Lung (tissue), 12 donors: Measurements from ENCODE around the gene RBM26. TPM values are rescaled to one million over a fixed set of nuclear protein-coding genes. Genes with fewer than 3 reads are reported as not detected.

Experiments used
- ATAC-seq: fragments of 200-7000 bp; cut with Tn5 transposase; one replicate; pipeline ENCODE4 v1.9.1; 2020; ENCODE audit warnings: moderate number of reproducible peaks; ENCODE audit not compliant: insufficient read depth, low FRiP score
- DNase-seq, 3 donors: peaks; one replicate each; pipeline ENCODE4 v3.0.0-alpha.2; 2013 to 2017
- H3K27ac ChIP-seq, 2 donors: one replicate each; pipeline ENCODE4 v1.5.1; 2013; ENCODE audit warnings: mild to moderate bottlenecking in 2 of 2, moderate library complexity in 2 of 2, control low read depth in 1 of 2, inconsistent platforms in 1 of 2, low read depth in 1 of 2, low read length in 1 of 2
- H3K27me3 ChIP-seq, 3 donors: one replicate each; pipeline ENCODE4 v1.5.1; 2013; ENCODE audit warnings: low read length in 2 of 3; ENCODE audit not compliant: control insufficient read depth in 3 of 3, insufficient read depth in 3 of 3
- H3K36me3 ChIP-seq, 4 donors: one replicate each; pipeline ENCODE4 v1.5.1; 2013; ENCODE audit warnings: low read length in 4 of 4, mild to moderate bottlenecking in 1 of 4, moderate library complexity in 1 of 4; ENCODE audit not compliant: control insufficient read depth in 4 of 4, insufficient read depth in 4 of 4
- H3K4me1 ChIP-seq, 5 donors: one replicate each; pipeline ENCODE4 v1.5.1; 2013; ENCODE audit warnings: low read length in 5 of 5, mild to moderate bottlenecking in 2 of 5, moderate library complexity in 1 of 5; ENCODE audit not compliant: control insufficient read depth in 5 of 5, insufficient read depth in 5 of 5
- H3K4me3 ChIP-seq: one replicate; pipeline ENCODE4 v1.5.1; 2013; ENCODE audit warnings: mild to moderate bottlenecking, control low read depth, moderate library complexity
- H3K9ac ChIP-seq, 2 donors: one replicate each; pipeline ENCODE4 v1.5.1; 2013; ENCODE audit warnings: low read length in 2 of 2, control low read depth in 1 of 2; ENCODE audit not compliant: insufficient read depth in 1 of 2
- H3K9me3 ChIP-seq, 4 donors: one replicate each; pipeline ENCODE4 v1.5.1; 2013; ENCODE audit warnings: low read length in 3 of 4, mild to moderate bottlenecking in 1 of 4, moderate library complexity in 1 of 4; ENCODE audit not compliant: control insufficient read depth in 4 of 4, insufficient read depth in 3 of 4
- CTCF ChIP-seq: IDR thresholded peaks from 2 replicates; pipeline ENCODE4 v1.5.1; 2012; ENCODE audit warnings: mild to moderate bottlenecking; ENCODE audit errors: control extremely low read depth, extremely low read depth
- WGBS, 2 donors: extraction: QIAGEN DNeasy Blood & Tissue Kit; methylation state at CpG; one replicate each; pipeline ENCODE4 v1.1.7; 2013; 5-methylcytosine and 5-hydroxymethylcytosine counted together
- polyA plus RNA-seq, 2 donors: library from polyadenylated mRNA; stranded (reverse); fragments of 200-250 nt; gene quantifications; one replicate each; pipeline ENCODE4 v1.2.1, GENCODE V29; 2013
- total RNA-seq, 2 donors: library from RNA; depleted of rRNA in 1 of 2; stranded (reverse); fragments of >200 nt in 1 of 2; gene quantifications; one replicate each; pipeline ENCODE4 v1.2.1, GENCODE V29; 2014 to 2021
- donor health status: control.
- donor health status: control.
- donor health status: Bipolar disorder and iron deficiency.
- donor health status: healthy.
- donor health status: DM: yes; HTN: yes; CAD: no.

RBM26 gene
- total and polyA plus RNA-seq, 4 donors, result 12.9 to 91.8 (median 32.3) TPM

- no peak for TF ChIP-seq CTCF
- no peak overlapping the region for H3K27ac ChIP-seq
- no peak overlapping the region for H3K9ac ChIP-seq
- H3K9me3 ChIP-seq, result no peaks in the 10 kb centered on the region
- 98 to 100% methylated on average over 1 of the region's 1 CpG for WGBS, 2 donors
- no peaks in the 10 kb centered on the region for H3K27me3 ChIP-seq
- DNase-seq, result no peak
- H3K4me1 ChIP-seq, result peaks cover 0 to 2% (median 0%) of the 10 kb centered on the region in 5 donors
- H3K36me3 ChIP-seq, result peaks cover 0 to 4% (median 0%) of the 10 kb centered on the region in 4 donors
- ATAC-seq, result no peak
- H3K4me3 ChIP-seq, result no peak overlapping the region
Measured at GRCh38 chr13:79419365-79419764, 13.3 kb upstream of the RBM26 start.

- Histone ChIP-seq H3K27me3 (no peaks in the 10 kb centered on the region), H3K27ac (no peak overlapping the region), H3K9ac (no peak overlapping the region), H3K4me3 (no peak overlapping the region), H3K9me3 (no peaks in the 10 kb centered on the region), H3K36me3 (peaks cover 0 to 9% (median 0%) of the 10 kb centered on the region in 4 donors), H3K4me1 (peaks cover 0 to 2% (median 0%) of the 10 kb centered on the region in 5 donors)
- TF ChIP-seq CTCF, result no peak
- DNase-seq, result no peak
- no peak for ATAC-seq
Measured at GRCh38 chr13:79417741-79418140, 11.7 kb upstream of the RBM26 start.

- no peak for TF ChIP-seq CTCF
- peak; percentile 62 for ATAC-seq
- Histone ChIP-seq H3K36me3 (peaks cover 0 to 9% (median 0%) of the 10 kb centered on the region in 4 donors), H3K9ac (no peak overlapping the region), H3K27me3 (no peaks in the 10 kb centered on the region), H3K9me3 (no peaks in the 10 kb centered on the region), H3K4me1 (peaks cover 0 to under 1% (median 0%) of the 10 kb centered on the region in 5 donors), H3K4me3 (no peak overlapping the region), H3K27ac (no peak overlapping the region)
- DNase-seq, result no peak
- WGBS, 2 donors, result 85 to 96% methylated on average over 3 of the region's 3 CpGs
Measured at GRCh38 chr13:79413521-79413920, 7.5 kb upstream of the RBM26 start.

GRCh38 chr13:79409828-79410227 lies 3.8 kb upstream of the RBM26 start:
- ATAC-seq (no peak), DNase-seq (no peak)
- WGBS, 2 donors, result 64 to 69% methylated on average over 4 of the region's 4 CpGs
- Histone ChIP-seq H3K36me3 (peaks cover 0 to 6% (median 3%) of the 10 kb centered on the region in 4 donors), H3K4me1 (peaks cover 0 to 12% (median 3%) of the 10 kb centered on the region in 5 donors), H3K4me3 (no peak overlapping the region), H3K9ac (no peak overlapping the region), H3K9me3 (no peaks in the 10 kb centered on the region), H3K27ac (no peak overlapping the region), H3K27me3 (no peaks in the 10 kb centered on the region)
- TF ChIP-seq CTCF, result no peak
